GM10266 (cell line): ENCODE measurements around the gene MOB1A.

Experiments used
- DNase-seq: peaks from one replicate; pipeline ENCODE4 v3.0.0; 2012; ENCODE audit errors: extremely low spot score
- CTCF ChIP-seq: IDR thresholded peaks from 2 replicates; pipeline ENCODE4 v1.5.1; 2012; ENCODE audit warnings: mild to moderate bottlenecking, low read depth; ENCODE audit not compliant: control insufficient read depth, insufficient read depth; ENCODE audit errors: missing control alignments

Gene MOB1A

GRCh38 chr2:74198461-74199274, 20.0 kb upstream of the MOB1A start, which contains the start of gene MTHFD2:
MTHFD2 (plus strand) TSS chr2:74198615; CDS start chr2:74198642, 27 bp downstream.
- DNase-seq: peak; percentile 95
- TF ChIP-seq CTCF: peak; percentile 88

GRCh38 chr2:74198023-74198460, 19.4 kb upstream of the MOB1A start:
- no peak for DNase-seq
- no peak for TF ChIP-seq CTCF

- no peak for TF ChIP-seq CTCF
- no peak for DNase-seq
These were observed 18.4 kb upstream of the MOB1A start for GRCh38 chr2:74197049-74197448.

- TF ChIP-seq CTCF: no peak
- DNase-seq: no peak
These were observed 16.1 kb upstream of the MOB1A start for GRCh38 chr2:74194799-74195198.

GRCh38 chr2:74191596-74192380, 13.1 kb upstream of the MOB1A start:
- DNase-seq: no peak
- no peak for TF ChIP-seq CTCF

GRCh38 chr2:74188696-74189095, 10.0 kb upstream of the MOB1A start:
- TF ChIP-seq CTCF: no peak
- DNase-seq: no peak
